ENCODE results near the gene NLRC5. TPM values are rescaled to one million over a fixed set of nuclear protein-coding genes. Genes with fewer than 3 reads are reported as not detected.
"Not testable (repeated sequence)": the region's sequence is repeated elsewhere in the genome, so short reads cannot be mapped to it uniquely, and the experiment has no call there.

NLRC5 gene
- total RNA-seq, 4 donors from 2014 or later, result 47.6 to 314 (median 80.8) TPM

- Histone ChIP-seq H3K27ac (no peak overlapping the region), H3K36me3 (no peaks in the 10 kb centered on the region), H3K27me3 (no peaks in the 10 kb centered on the region), H3K9me3 (no peaks in the 10 kb centered on the region), H3K4me1 (peaks cover 0 to 23% (median 12%) of the 10 kb centered on the region in 4 donors), H3K4me3 (no peak overlapping the region)
- no peak for DNase-seq
- TF ChIP-seq POLR2A (IDR thresholded peaks at IDR 0.05), result no peak
- TF ChIP-seq, protein P1, sequence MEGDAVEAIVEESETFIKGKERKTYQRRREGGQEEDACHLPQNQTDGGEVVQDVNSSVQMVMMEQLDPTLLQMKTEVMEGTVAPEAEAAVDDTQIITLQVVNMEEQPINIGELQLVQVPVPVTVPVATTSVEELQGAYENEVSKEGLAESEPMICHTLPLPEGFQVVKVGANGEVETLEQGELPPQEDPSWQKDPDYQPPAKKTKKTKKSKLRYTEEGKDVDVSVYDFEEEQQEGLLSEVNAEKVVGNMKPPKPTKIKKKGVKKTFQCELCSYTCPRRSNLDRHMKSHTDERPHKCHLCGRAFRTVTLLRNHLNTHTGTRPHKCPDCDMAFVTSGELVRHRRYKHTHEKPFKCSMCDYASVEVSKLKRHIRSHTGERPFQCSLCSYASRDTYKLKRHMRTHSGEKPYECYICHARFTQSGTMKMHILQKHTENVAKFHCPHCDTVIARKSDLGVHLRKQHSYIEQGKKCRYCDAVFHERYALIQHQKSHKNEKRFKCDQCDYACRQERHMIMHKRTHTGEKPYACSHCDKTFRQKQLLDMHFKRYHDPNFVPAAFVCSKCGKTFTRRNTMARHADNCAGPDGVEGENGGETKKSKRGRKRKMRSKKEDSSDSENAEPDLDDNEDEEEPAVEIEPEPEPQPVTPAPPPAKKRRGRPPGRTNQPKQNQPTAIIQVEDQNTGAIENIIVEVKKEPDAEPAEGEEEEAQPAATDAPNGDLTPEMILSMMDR (IDR thresholded peaks at IDR 0.05), result no peak
Observed at GRCh38 chr16:57096192-57096591, 106.8 kb downstream of the NLRC5 start.

DNA sequence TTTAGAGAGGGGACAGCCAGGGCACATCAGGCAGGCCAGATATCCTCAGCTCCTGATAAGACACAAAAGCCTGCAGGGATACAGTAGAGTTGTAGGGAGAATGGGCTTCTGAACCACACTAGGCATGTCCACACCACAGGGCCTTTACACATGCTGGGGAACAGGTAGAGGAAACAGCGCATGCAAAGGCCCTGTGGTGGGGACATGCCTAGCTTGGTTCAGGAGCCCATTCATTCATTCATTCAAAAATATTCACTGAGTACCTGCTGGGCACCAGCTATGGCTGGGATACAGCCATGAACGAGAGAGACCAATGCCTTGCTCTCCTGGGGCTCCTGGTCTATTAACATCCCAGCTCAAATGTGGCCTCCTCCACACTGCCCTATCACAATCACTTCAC is 107.4 kb downstream of the NLRC5 start:
- Histone ChIP-seq H3K4me3 (no peak overlapping the region), H3K9me3 (no peaks in the 10 kb centered on the region), H3K4me1 (peaks cover 0 to 17% (median 10%) of the 10 kb centered on the region in 4 donors), H3K27ac (no peak overlapping the region), H3K36me3 (no peaks in the 10 kb centered on the region), H3K27me3 (no peaks in the 10 kb centered on the region)
- DNase-seq, result no peak
- TF ChIP-seq POLR2A (IDR thresholded peaks at IDR 0.05), result no peak
- TF ChIP-seq, protein P1 (IDR thresholded peaks at IDR 0.05), result no peak

DNA sequence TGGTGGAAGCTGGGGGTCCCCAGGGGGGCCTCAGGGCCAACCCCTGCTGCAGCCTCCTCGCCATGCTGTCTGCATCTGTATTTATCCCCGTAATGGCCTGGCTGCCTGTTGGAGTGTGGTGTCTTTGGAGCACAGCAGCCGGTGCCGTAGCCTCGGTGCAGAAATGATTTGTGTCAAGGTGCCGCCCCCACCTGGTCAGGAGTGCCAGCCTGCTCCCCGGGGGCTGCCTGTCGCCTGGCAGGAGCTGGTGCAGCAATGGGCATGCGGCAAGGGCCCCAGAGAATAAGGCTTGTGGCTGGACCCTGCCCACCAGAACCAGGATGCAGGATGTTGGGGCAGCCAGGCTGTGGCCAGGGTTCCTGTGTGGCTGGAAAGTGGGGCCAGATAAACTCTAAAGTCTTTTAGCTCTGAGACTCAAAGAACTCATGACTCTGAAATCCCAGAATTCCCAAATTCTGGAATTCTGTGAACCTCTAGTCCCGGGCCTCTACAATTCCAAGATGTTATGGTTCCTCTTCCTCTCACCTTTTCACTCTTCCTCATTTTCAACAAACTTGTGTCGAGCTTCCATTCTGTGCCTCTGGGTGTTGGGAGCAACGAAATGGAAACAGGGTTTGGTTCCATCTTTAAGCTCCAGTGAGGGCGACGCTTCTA is 109.0 kb downstream of the NLRC5 start:
- H3K36me3 ChIP-seq, result no peaks in the 10 kb centered on the region
- H3K4me3 ChIP-seq, result no peak overlapping the region
- no peak for DNase-seq
- H3K4me1 ChIP-seq, result peaks cover 0 to 11% (median 3%) of the 10 kb centered on the region in 4 donors
- H3K9me3 ChIP-seq, result no peaks in the 10 kb centered on the region
- H3K27me3 ChIP-seq, result no peaks in the 10 kb centered on the region
- TF ChIP-seq, protein P1 (IDR thresholded peaks at IDR 0.05), result no peak
- TF ChIP-seq POLR2A (IDR thresholded peaks at IDR 0.05), result no peak
- no peak overlapping the region for H3K27ac ChIP-seq

- H3K4me3 ChIP-seq, H3K4me1 ChIP-seq, H3K27me3 ChIP-seq, H3K36me3 ChIP-seq, H3K27ac ChIP-seq, H3K9me3 ChIP-seq, DNase-seq: not testable (repeated sequence)
Observed at GRCh38 chr16:57099965-57100364, 110.6 kb downstream of the NLRC5 start.

GRCh38 chr16:57100445-57100844 is 111.1 kb downstream of the NLRC5 start:
- no peak overlapping the region for H3K27ac ChIP-seq
- TF ChIP-seq, protein P1 (IDR thresholded peaks at IDR 0.05), result no peak
- TF ChIP-seq POLR2A (IDR thresholded peaks at IDR 0.05), result no peak
- no peaks in the 10 kb centered on the region for H3K36me3 ChIP-seq
- DNase-seq, result no peak
- H3K4me3 ChIP-seq, result no peak overlapping the region
- H3K27me3 ChIP-seq, result no peaks in the 10 kb centered on the region
- no peaks in the 10 kb centered on the region for H3K4me1 ChIP-seq
- no peaks in the 10 kb centered on the region for H3K9me3 ChIP-seq

DNA sequence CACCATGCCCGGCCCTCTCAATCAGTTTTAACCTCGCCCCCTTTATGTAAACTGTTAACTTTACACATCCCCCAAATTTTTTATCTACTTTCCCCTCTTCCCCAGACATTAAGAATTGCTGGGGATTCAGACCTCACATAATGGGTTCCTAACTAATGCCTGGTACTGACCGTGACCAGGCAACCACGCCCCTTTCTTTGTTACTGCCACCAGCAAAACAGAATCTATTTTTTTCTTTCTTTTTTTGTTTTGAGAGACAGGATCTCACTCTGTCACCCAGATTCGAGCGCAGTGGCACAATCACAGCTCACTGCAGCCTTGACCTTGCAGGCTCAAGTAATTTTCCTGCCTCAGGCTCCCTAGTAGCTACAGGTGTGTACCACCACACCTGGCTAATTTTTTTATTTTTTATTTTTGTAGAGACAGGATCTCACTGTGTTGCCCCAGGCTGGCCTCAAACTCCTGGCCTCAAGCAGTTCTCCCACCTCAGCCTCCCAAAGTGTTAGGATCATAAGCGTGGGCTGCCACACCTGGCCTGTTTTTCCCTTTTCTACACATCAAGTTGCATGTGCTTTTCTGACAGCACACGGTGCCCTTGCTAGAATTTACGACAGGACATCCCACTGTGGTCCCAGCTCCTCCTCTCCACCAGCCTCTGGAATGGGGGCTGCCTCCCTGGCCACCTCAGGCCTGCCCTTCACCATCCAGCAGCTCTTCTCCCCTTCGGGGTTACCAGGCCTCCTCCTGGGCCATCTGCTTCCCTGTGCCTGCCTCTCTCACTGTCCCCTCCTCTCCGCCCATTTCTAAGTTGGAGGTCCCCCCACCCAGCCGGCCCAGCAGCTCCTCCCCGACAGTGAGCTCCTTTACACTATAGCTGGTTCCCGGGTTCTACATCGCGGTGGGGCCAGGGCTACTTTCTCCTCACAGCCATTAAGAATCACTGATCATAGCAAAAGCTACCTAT is 113.8 kb downstream of the NLRC5 start:
- Histone ChIP-seq H3K27me3 (no peaks in the 10 kb centered on the region), H3K4me3 (no peak overlapping the region), H3K27ac (no peak overlapping the region), H3K36me3 (no peaks in the 10 kb centered on the region), H3K4me1 (peaks cover 0 to 4% (median 0%) of the 10 kb centered on the region in 4 donors), H3K9me3 (no peaks in the 10 kb centered on the region)
- DNase-seq, result no peak
- TF ChIP-seq POLR2A (IDR thresholded peaks at IDR 0.05), result no peak
- TF ChIP-seq, protein P1 (IDR thresholded peaks at IDR 0.05), result no peak

Measured in Peyer's patch (tissue), 4 donors.